DOHH2 (cell line): Measurements from ENCODE around the gene TRIM15.

Experiments used
- H3F3A ChIP-seq: fragments of 200-600 bp; sonication (generic), shearing (Covaris generic); 2 replicates; pipeline ENCODE4 v1.6.0; 2016; ENCODE audit warnings: antibody characterized with exemption, mild to moderate bottlenecking; ENCODE audit not compliant: control insufficient read depth, insufficient read depth
- H3K27ac ChIP-seq: fragments of 200-600 bp; sonication (generic); 2 replicates; pipeline ENCODE4 v1.5.1; 2014; ENCODE audit warnings: low read depth, mild to moderate bottlenecking, low read length, moderate library complexity
- H3K27me3 ChIP-seq: fragments of 200-600 bp; sonication (generic); 2 replicates; pipeline ENCODE4 v1.6.1; 2014; ENCODE audit warnings: mild to moderate bottlenecking, low read length, mixed read lengths; ENCODE audit not compliant: control insufficient read depth
- H3K36me3 ChIP-seq: fragments of 200-600 bp; sonication (generic); 2 replicates; pipeline ENCODE4 v1.6.1; 2014; ENCODE audit warnings: mild to moderate bottlenecking, low read length, moderate library complexity, mixed read lengths; ENCODE audit not compliant: control insufficient read depth
- H3K4me1 ChIP-seq: fragments of 200-600 bp; sonication (generic); 2 replicates; pipeline ENCODE4 v1.6.1; 2014; ENCODE audit warnings: mild to moderate bottlenecking, low read length, mixed read lengths; ENCODE audit not compliant: control insufficient read depth
- H3K4me2 ChIP-seq: fragments of 200-600 bp; sonication (generic); 2 replicates; pipeline ENCODE4 v1.6.0; 2014; ENCODE audit warnings: mild to moderate bottlenecking, low read length, moderate library complexity
- H3K4me3 ChIP-seq: fragments of 200-600 bp; sonication (generic); 2 replicates; pipeline ENCODE4 v1.5.1; 2014; ENCODE audit warnings: mild to moderate bottlenecking, low read length, mixed read lengths
- H3K79me2 ChIP-seq: fragments of 200-600 bp; sonication (generic); 2 replicates; pipeline ENCODE4 v1.6.1; 2014; ENCODE audit warnings: mild to moderate bottlenecking, low read length, mixed read lengths; ENCODE audit not compliant: control insufficient read depth
- H3K9me2 ChIP-seq: fragments of 200-600 bp; sonication (generic); replicated peaks from 2 replicates; pipeline ENCODE4 v1.6.1; 2014; ENCODE audit warnings: mild to moderate bottlenecking, low read length, mixed read lengths; ENCODE audit not compliant: control insufficient read depth
- H3K9me3 ChIP-seq: fragments of 200-600 bp; sonication (generic); 2 replicates; pipeline ENCODE4 v1.6.1; 2014; ENCODE audit warnings: antibody characterized with exemption, low read length, mixed read lengths; ENCODE audit not compliant: control insufficient read depth, insufficient read depth
- H4K20me1 ChIP-seq: fragments of 200-600 bp; sonication (generic); 2 replicates; pipeline ENCODE4 v1.6.0; 2014; ENCODE audit warnings: low read depth, mild to moderate bottlenecking, antibody characterized with exemption, low read length, moderate library complexity; ENCODE audit not compliant: control insufficient read depth, insufficient read depth
- EZH2phosphoT487 ChIP-seq: fragments of 200-600 bp; sonication (generic); IDR thresholded peaks from 2 replicates; pipeline ENCODE4 v1.6.1; 2017; ENCODE audit warnings: borderline replicate concordance, mild to moderate bottlenecking, antibody characterized with exemption, low read length, moderate library complexity, mixed read lengths
- TF ChIP-seq, protein P1 (sequence below): fragments of 200-600 bp; sonication (generic); IDR thresholded peaks from one replicate; pipeline ENCODE4 v1.5.1; 2014; ENCODE audit warnings: antibody characterized with exemption, mild to moderate bottlenecking, low read depth, low read length; ENCODE audit not compliant: poor library complexity, severe bottlenecking

Gene TRIM15

DNA sequence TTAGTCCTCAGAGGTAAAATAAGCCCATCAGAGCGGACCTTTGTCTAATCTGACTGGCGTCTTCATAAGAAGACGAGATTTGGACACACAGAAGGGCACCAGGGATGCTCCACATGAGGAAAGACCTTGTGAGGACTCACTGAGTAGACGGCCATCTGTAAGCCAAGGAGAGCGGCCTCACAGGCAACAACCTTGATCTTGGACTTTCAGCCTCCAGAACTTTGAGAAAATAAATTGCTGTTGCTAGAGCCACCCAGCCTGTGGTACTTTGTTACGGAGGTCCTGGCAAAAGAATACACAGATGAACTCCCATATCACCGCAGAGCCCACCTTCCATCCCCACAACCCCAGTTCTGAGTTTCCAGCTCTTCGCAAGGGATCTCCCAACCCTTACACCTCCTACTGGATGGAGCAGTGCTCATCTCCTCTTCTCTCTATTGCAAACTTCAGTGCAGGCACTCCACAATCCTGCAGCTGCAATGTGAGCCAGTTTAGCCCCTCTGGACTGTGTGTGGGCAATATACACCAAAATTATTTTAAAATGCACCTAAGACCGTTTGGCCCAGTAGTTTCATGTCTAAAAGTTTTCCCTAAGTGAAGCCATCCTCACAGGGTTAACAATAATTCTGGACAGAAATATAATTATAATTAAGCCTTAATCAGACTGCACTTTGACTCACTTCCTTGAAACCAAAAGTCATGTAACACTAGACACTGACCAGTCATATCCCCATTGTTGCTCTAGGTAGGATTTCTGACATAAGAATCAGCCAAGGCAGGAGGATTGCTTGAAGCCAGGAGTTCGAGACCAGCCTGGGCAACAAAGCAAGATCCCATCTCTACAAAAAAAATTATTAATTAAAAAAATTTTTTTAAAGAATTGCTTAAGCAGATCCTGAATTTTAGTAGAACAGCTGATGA, 41.6 kb upstream of the TRIM15 start:
- no peaks in the 10 kb centered on the region for H3K79me2 ChIP-seq
- H3K36me3 ChIP-seq, result no peaks in the 10 kb centered on the region
- no peaks in the 10 kb centered on the region for H3F3A ChIP-seq
- H3K27me3 ChIP-seq, result peaks cover 14% of the 10 kb centered on the region
- H3K4me1 ChIP-seq, result no peaks in the 10 kb centered on the region
- H3K9me3 ChIP-seq, result no peaks in the 10 kb centered on the region
- TF ChIP-seq, protein P1, sequence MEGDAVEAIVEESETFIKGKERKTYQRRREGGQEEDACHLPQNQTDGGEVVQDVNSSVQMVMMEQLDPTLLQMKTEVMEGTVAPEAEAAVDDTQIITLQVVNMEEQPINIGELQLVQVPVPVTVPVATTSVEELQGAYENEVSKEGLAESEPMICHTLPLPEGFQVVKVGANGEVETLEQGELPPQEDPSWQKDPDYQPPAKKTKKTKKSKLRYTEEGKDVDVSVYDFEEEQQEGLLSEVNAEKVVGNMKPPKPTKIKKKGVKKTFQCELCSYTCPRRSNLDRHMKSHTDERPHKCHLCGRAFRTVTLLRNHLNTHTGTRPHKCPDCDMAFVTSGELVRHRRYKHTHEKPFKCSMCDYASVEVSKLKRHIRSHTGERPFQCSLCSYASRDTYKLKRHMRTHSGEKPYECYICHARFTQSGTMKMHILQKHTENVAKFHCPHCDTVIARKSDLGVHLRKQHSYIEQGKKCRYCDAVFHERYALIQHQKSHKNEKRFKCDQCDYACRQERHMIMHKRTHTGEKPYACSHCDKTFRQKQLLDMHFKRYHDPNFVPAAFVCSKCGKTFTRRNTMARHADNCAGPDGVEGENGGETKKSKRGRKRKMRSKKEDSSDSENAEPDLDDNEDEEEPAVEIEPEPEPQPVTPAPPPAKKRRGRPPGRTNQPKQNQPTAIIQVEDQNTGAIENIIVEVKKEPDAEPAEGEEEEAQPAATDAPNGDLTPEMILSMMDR, result no peak
- no peak for TF ChIP-seq EZH2phosphoT487
- H3K27ac ChIP-seq, result no peak overlapping the region
- H4K20me1 ChIP-seq, result no peaks in the 10 kb centered on the region
- H3K9me2 ChIP-seq, result no peaks in the 10 kb centered on the region
- H3K4me3 ChIP-seq, result no peak overlapping the region
- H3K4me2 ChIP-seq, result no peak overlapping the region

DNA sequence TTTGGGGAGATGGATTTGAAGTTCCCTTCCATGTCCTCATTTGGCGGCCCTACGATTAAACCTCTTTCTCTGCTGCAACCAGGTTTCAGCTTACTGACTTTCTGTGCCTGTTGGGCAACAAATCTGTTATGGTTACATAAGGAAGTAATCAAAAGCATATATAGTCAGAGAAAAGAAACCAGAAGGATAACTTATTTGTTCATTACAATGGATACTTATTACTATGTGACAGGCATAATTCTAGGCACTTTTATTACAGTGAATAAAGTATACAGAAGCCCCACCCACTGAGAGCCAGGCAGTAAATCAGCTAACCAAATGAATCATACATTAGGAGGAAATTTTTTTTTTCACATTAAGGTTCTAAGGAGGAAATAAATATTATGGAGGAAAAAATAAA, 40.8 kb upstream of the TRIM15 start:
- H3K4me3 ChIP-seq, result no peak overlapping the region
- H3K27me3 ChIP-seq, result peaks cover 19% of the 10 kb centered on the region
- no peaks in the 10 kb centered on the region for H3K4me1 ChIP-seq
- no peaks in the 10 kb centered on the region for H3K9me3 ChIP-seq
- H3K79me2 ChIP-seq, result no peaks in the 10 kb centered on the region
- no peaks in the 10 kb centered on the region for H3F3A ChIP-seq
- H3K27ac ChIP-seq, result no peak overlapping the region
- no peak overlapping the region for H3K4me2 ChIP-seq
- no peaks in the 10 kb centered on the region for H4K20me1 ChIP-seq
- no peaks in the 10 kb centered on the region for H3K9me2 ChIP-seq
- H3K36me3 ChIP-seq, result no peaks in the 10 kb centered on the region
- TF ChIP-seq, protein P1, result no peak
- no peak for TF ChIP-seq EZH2phosphoT487

DNA sequence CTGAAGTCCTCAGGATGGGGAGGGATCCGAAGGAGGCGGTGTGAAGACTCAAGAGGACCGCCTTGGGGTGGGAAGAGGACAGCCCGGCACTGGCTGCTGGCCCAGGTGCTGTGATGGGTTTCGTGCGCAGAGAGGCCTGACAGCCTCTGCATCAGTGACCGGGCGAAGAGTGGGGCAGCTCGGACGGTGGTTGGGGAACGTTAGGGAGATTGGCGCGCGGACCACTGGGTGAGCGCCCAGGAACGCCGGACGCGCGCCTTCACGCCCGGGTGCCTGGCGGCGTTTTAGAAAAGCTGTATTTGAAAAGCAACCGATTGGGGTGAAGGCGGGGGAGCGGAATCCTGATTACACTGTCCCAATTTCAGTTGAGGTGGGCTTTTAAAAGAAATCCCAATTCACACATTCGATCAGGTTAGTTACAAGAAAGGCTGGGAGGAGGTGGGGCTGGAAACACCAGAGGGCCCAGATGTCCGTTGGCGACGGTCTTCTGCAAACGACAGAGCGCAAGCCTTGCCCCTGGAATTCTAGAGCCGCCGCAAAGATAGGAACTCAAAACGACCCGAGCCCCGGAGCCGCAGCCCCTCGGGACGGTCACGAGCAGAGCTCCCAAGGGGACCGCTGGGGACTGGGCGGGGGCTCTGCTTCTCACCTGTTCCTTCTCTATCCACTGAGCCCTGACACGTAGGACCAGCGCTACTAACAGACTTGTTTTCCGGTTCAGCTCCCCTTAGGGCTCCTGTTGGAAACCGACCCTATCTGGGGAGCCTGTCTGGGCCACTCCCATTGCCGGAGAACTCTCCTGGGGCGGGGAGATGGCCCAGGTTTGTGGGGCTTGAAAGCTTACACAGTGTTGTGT, 35.9 kb upstream of the TRIM15 start:
- no peak overlapping the region for H3K4me2 ChIP-seq
- peaks cover 46% of the 10 kb centered on the region for H3K27me3 ChIP-seq
- no peaks in the 10 kb centered on the region for H4K20me1 ChIP-seq
- no peaks in the 10 kb centered on the region for H3K9me3 ChIP-seq
- no peak overlapping the region for H3K4me3 ChIP-seq
- H3K79me2 ChIP-seq, result no peaks in the 10 kb centered on the region
- TF ChIP-seq, protein P1, result no peak
- TF ChIP-seq EZH2phosphoT487, result no peak
- H3F3A ChIP-seq, result no peaks in the 10 kb centered on the region
- H3K27ac ChIP-seq, result no peak overlapping the region
- 0 out of 2 replicates have a peak, but pooled peaks cover 3% of the 10 kb centered on the region for H3K4me1 ChIP-seq
- H3K36me3 ChIP-seq, result no peaks in the 10 kb centered on the region
- H3K9me2 ChIP-seq, result no peaks in the 10 kb centered on the region
